Stimulated activated naive CD4-positive, alpha-beta T cell treated with Interleukin-2 at 50 U/mL for 16 hours (primary cell): ENCODE results near the gene PALLD.
A peak's percentile ranks its signal among the peaks of the same experiment; 100 is the strongest.
"Not testable (repeated sequence)": the region's sequence is repeated elsewhere in the genome, so short reads cannot be mapped to it uniquely, and the experiment has no call there.

Experiments used
- DNase-seq: peaks from one replicate; lab custom pipeline; 2025; lab: John Stamatoyannopoulos, UW

The PALLD gene

DNA sequence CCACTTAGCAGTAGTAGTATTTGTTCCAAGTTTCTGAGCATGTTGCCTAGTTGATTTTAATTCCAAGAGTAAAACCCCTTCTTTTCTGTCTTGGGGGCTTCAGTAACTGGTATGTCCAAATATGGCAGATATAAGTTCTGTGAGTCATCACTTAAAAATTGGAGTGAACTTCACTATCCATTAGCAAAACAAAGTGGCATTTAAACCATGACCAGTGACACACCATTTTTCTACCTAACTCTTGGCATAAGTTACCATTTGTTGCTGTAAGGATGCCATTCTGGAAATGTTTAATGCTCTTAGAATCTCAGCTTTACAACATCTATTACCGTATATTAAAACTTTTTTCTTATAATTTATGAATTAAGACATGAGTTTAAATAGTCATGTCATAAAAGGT, 411.2 kb downstream of the PALLD start:
- no peak for DNase-seq

DNA sequence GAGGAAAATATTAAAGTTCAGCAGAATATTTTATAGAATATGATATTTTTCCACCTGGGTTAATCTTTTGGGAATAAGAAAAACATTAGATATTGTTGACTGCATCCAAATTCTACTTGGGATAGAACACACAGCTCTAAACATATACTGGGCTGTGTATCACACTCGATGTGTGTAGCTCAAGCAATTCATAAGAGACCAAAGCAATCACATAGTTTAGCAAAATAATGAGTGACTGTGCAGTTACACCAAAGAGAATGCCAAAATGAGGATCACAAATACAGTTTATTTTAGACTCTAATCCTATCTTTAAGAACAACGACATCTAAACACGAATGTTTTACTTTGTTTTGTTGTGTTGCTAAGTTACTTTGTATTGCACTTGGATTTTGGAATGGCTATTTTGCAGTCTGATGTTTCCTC, 412.0 kb downstream of the PALLD start:
- DNase-seq: no peak

DNA sequence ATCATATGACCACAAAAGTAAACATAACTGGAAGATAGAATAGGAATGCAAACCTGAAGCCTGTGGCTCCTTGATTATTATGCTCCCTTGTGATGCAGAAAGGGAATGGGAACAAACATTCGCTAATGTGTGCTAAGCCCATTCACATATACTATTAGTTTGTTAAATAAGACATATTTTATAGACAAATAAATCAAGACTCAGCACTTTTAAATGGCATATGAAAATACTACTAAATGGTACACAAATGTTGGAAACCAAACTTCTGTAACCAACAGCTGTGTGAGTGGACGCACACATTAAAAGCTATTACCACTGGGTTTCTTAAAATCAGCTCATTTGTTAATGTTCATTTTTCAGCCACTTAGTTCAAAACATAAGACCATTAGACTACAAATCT, 417.2 kb downstream of the PALLD start:
- no peak for DNase-seq

DNA sequence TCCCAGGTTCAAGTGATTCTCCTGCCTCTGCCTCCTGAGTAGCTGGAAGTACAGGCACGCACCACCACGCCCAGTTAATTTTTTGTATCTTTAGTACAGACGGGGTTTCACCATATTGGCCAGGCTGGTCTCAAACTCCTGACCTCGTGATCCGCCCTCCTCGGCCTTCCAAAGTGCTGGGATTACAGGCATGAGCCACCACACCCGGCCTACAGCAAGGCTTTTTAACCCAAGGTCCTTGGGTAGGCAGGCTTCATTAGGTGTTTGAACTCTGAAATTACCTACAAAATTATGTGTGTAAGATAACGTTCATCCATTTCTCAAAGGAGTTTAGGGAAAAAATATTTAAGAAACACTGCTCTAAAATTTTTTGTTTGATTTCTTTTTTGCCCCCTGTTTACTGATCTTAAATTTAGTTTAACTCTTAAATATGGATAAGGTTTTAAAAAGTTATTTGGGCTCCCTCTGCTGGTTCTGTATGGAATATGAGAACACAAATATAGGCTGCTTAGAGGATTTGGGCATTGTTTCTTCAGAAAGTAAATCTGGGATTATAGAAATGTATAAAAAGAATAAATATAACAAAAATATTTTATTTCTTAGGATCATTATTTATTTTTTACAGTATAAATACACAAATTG, 420.4 kb downstream of the PALLD start:
- DNase-seq: no peak

DNA sequence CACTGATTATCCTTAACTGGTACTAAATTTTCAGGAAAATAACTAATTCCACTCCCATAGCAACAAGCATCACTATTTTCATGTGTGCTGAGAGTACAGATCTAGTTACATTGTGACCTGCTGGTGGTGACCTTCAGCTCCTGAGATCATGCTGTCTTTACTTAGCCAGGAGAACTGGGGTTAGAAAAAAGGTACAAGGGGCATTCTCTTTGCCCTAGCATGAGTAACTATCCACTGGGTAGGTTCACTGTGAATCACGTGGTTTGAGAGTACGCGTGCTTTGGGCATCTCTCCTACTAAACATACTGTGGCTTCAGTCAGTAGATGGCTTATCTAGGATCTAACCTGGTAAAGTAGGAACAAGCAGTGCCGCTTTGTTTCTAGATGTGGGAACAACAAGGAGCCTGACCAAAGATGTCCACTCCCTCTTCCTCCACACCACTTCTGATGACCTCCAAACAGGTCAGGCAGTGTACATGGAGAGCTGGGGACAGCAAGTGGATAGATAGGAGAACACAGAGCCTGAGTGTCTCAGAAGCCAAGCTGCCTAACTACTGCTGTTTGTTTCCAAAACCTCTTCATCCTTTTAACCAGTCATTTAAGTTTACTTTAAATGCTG, 423.0 kb downstream of the PALLD start:
- no peak for DNase-seq

DNA sequence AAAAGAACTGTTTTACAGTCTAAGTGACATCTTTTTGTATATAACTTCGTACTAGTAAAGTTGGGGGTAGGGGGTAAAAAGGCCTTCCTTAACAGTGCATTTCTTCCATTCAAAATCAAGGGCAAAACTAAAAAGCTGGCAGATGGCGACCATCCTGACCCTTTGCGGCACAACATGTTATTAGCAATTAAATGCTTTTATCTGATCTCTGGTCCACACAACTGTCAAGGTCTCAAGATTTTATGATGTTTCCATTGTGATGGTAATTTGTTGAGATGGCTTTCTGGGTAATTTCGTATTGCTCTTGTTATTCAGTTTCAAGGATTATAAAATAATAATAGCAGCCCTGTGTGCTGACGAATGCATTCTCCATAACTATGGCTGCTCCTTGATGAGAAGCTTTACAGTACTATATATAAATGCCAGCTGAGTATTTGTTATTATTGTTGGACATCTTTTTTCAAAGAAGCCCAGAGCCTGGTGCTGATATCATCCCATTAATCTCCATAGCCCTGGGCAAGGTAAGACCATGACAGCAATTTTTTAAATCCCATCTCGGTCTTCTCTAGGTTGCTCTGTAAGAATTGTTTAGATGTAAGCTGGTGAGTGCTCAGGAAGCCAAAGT, 423.7 kb downstream of the PALLD start:
- DNase-seq: no peak

DNA sequence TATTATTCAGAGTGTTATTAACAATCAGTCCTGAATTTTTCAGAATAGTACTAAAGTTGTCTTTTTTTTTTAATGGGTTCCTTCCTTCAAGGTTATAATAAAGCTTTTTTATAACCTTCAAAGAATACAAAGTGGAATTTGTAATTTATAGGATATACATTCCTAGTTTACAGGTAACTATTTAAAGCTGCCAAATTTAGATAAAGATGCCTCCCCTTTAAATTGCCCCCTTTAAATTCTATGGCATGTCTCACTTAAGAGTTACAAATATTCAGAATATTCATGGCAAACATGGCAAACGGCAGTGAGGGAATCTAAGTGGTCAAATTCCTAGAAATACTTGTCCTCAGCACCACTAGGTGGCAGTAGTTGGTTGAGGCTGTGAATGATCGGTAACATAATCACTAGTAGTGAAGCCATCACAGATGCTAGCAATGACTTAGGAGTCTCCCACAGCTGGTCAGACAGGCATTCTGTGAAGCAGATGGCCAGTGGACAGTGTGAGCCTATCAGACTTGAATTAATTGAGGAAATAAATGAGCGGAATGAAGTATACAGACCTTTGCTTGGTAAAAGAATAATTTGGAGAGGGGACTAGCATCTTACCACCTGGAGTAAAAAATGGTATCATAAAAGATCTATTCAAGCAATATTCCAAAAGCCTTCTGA, 426.8 kb downstream of the PALLD start:
- DNase-seq: peak; percentile 26

DNA sequence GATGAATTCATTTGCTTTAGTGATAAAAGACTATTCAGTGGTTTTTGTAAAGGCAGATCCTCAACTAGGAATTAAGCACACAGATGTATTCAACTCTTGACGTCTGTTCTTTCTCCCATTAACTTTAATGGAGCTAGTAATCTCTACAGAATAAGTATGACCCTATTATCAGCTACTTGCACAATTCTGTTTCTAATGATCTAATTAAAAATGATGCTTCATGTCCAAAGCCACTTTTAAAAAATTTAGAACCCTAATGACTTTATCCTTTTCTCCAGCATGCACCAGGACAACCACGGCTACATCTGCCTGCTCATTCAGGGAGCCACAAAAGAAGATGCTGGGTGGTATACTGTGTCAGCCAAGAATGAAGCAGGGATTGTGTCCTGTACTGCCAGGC, 427.8 kb downstream of the PALLD start:
- DNase-seq: no peak

DNA sequence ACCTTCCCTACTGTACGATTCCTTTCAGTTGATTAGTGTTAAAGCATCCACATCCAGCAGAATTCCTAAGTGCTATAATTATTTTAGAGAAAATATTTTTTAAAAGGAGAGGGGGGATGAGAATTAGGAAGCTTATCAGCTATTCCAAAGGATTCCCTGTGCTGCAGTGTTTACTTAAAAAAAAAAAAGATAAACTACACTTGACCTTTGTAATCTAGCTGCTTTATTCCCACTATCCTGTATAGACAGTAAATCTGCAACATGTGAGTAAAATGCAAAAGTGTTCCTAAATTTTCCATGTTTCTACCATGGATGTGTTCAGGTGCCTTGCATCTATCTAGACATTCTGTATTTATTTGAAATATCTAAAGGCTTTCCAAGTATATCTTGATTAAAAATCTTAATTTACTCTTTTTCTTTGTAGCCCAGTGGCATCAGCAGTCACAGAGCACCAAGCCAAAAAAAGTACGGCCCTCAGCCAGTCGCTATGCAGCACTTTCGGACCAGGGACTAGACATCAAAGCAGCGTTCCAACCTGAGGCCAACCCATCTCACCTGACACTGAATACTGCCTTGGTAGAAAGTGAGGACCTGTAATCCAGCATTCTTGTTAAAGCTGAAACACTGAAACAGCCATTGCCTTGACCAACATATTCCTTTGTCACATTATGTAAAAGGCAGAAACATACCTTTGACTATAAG, 429.1 kb downstream of the PALLD start:
- no peak for DNase-seq

DNA sequence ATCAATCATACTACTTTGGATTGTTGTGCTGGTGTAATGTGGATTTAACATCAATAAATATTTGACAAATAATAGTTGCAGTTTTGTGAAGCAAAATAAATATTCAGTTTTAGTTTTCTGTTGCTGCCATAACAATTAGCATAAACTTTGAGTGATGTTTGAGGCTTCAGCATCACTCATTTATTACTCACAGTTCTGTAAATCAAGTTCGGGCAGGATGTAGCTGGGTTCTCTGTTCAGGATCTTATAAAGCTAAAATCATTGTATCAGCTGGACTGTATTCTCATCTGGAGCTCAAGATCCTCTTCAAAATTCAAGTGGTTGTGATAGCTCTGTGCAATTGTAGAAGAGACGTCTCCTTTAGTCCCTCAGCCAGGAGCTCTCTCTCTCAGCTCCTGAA, 431.5 kb downstream of the PALLD start:
- DNase-seq: no peak

DNA sequence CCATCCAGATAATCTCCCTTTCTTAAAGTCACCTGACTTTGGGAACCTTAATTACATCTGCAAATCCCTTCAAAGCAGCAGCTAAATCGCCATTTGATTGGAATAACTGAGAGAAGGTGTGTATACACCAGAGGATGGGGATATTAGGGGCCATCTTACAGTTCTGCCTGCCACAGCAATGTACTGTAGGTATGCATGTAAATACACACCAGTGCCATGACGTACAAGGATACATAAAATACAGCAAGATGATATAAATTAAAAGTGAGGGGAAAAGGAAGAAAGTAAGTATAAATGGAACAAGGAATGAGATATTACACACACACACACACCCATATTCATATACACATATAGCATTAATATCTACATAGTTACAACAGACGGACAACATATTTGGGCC, 432.0 kb downstream of the PALLD start:
- DNase-seq: no peak

DNA sequence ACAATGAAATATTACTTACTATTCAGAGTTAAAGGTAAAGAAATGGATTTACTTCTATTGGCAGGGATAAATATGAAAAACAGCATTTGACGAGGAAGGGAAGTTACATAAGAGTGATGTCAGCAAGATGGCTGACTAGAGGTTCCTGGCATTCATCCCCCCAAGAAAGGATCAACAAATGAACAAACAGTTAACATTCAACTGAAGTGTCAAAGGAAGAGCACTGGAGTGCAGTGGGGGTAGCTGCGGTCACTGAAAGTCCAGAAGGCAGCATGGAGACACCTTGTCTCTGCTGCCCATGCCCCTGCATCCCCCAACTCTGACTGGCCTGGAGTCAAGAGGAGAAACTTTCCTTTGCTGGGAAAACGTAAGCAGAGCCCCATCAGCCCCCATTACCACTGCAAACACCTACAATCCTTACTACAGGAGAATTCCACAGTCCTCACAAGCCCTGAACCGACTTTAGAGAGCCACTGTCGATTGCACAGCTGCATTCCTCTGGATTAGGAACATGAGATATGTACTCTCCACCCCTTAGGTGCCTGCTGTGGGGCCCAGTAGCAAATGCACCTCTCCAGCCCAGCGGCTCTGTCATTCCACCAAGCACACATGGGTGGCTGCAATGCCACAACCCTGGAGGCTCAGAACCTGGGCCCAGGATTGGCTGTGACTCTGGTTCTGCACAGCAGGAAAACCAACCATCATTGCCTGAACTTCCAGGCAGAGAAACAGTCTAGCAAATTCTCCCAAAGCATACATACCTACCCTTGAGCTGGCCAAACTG, 433.8 kb downstream of the PALLD start:
- DNase-seq: no peak

DNA sequence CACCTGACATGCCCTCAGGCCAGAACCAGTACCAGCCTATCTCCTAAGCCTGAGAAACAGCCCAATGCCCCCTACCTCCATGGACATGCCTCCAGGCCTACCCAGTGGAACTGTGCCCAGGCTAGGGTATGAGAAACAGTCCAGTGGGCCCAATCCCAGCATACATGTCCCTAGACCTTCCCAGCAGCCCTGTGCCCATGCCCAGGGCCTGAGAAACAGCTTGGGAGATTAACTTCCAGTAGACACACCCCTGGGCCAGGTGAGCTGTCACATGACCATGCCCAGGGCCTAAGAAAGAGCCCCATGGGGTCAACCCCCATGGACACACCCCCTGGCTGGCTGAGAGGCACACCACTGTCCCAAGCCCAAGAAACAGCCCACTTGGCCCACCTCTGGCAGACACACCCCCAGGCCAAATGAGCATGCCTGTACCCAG, 434.4 kb downstream of the PALLD start:
- no peak for DNase-seq

DNA sequence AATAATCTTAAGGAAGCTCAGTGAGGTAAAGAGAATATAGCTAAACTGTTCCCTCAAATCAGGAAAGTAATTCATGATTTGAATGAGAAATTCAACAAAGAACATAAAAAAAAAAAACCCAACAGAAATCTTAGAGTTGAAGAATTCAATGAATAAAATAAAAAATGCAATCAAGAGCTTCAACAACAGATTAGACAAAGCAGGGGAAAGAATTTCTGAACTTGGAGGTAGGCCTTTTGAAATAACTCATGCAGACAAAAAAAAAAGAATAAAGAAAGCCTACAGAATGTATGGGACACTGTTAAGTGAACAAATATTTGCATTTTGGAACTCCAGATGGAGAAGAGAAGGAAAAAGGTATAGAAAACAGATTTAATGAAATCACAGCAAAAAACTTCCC, 435.3 kb downstream of the PALLD start:
- no peak for DNase-seq

DNA sequence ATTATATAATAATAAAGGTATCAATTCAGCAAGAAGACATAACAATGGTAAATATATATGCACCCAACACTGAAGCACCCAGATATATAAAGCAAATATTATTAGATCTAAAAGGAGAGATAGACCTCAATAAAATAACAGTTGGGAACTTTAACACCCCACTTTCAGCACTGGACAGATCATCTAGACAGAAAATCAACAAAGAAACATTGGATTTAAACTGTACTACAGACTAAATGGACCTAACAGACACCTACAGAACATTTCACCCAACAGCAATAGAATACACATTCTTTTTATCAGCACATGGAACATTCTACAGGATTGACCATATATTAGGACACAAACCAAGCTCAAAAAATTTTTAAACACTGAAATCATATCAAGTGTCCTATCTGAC, 436.6 kb downstream of the PALLD start:
- DNase-seq: no peak

DNA sequence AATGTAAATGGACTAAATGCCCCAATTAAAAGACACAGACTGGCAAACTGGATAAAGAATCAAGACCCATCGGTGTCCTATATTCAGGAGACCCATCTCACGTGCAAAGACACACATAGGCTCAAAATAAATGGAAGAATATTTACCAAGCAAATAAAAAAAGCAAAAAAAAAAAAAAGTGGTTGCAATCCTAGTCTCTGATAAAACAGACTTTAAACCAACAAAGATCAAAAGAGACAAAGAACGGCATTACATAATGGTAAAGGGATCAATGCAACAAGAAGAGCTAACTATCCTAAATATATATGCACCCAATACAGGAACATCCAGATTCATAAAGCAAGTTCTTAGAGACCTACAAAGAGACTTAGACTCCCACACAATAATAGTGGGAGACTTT, 440.6 kb downstream of the PALLD start:
- DNase-seq: not testable (repeated sequence)

DNA sequence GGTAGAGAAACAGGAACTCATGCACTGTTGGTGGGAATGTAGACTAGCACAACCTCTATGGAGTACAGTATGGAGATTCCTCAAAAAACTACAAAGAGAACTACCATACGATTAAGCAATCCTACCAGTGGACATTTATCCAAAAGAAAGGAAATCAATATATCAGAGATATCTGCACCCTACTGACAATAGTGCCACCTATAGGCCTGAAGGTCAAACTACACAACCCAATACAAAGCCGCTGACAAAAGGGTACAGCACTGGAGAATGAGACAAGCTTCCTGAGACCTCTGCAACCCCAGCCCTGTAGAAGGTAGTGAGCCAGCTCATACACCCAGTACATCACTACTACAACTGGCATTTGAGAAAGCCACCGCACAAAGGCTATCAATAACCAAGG, 446.1 kb downstream of the PALLD start:
- no peak for DNase-seq

DNA sequence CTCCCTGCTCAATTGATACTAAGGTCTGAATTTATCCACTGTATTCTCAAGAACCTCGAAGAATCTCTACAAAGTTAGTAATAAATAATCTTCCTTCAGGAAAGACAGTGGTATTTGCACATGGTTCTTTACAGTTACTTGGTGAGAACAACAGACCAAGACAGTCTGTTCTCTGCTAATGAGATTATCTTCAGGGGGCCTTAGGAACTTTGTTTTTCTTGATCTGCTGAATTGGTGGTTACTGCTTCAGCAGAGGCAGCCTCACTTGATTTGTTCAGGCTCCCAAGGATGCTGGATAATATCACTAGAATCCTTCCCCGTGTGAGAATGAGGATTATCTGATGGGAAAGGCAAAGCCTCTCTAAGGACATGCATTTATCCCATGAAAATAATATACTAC, 448.4 kb downstream of the PALLD start:
- DNase-seq: no peak

DNA sequence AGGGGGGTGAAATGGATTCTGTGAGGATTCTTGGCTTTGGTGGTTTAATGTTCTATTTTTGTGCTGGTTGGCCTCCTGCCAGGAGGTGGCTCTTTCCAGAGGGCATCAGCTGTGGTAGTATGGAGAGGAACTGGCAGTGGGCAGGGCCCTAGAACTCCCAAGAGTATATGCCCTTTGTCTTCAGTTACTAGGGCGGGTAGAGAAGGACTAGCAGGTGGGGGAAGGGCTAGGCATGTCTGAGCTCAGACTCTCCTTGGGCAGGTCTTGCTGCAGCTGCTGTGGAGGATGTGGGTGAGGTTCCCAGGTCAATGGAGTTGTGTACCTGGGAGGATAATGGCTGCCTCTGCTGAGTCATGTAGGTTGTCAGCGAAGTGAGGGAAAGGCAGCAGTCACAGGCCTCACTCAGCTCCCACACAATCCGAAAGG, 456.0 kb downstream of the PALLD start:
- DNase-seq: not testable (repeated sequence)

DNA sequence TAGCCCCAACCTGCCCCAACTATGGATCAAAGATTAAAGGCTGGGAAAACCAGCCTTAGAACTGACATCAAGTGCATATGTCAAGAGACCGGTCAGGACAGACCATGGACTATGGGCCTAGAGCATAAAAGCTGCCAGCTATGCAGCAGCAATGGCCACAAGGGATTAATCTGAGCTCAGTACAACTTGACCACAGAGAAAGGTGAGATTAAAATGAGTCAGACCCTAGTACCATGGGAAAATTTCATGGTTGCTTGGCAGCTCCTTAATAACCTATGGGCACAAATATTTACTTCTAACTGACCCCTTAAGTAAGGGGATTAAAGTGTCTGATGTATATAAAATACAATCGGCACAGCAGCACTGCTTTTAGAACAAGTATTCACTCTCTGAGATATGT, 458.8 kb downstream of the PALLD start:
- no peak for DNase-seq

DNA sequence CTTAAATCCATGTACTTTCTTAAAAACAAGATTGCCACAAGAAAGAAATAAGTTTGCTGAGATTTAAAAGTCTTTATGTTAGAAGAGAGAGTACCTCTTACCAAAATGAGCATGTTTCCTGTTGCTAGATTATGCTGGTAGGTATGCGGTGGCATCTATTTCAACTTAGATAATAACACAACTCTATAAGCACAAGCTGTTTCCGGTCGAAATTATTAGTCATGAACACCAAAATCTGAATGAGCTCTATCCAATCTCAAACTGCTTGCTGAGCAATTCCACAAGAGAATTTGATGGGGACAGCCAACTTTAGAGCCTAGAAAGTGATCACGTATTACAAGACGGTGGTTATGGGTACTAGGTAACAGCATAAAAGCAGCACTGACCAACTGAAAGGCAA, 463.9 kb downstream of the PALLD start:
- DNase-seq: no peak

DNA sequence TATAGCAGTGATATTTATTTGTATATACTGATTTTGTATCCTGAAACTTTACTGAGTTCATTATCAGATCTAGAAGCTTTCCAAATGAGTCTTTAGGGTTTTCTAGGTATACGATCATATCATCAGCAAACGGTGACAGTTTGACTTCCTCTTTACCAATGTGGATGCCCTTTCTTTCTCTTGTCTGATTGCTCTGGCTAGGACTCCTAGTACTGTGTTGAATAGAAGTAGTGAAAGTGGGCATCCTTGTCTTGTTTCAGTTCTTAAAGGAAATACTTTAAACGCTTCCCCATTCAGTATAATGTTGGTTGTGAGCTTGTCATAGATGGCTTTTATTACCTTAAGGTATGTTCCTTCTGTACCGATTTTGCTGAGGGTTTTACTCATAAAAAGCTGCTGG, 475.7 kb downstream of the PALLD start:
- DNase-seq: no peak
